AG04450 (cell line): ENCODE data around the gene OAT. TPM values are rescaled to one million over a fixed set of nuclear protein-coding genes. Genes with fewer than 3 reads are reported as not detected.

Source experiments
- CTCF ChIA-PET: fragments of 300-600, 350-600 bp; formaldehyde crosslinking; extraction: SDS; loops from one replicate; lab custom pipeline; 2022; ENCODE audit warnings: antibody characterized with exemption, inconsistent platforms; lab: Charles Lee
- POLR2A ChIA-PET: fragments of 350-600 bp; formaldehyde crosslinking; extraction: SDS; loops from one replicate; lab custom pipeline; 2021; ENCODE audit warnings: antibody characterized with exemption, inconsistent platforms; lab: Yijun Ruan, JAX
- DNase-seq: peaks from one replicate; pipeline ENCODE4 v3.0.0-alpha.2; 2011; ENCODE audit warnings: low read depth, low spot score
- H3K27ac ChIP-seq: one replicate; pipeline ENCODE4 v1.5.1; 2012; ENCODE audit warnings: low read depth, low read length, control low read depth
- H3K27me3 ChIP-seq: one replicate; pipeline ENCODE4 v1.6.0; 2012; ENCODE audit warnings: low read length; ENCODE audit not compliant: control insufficient read depth, insufficient read depth
- H3K4me3 ChIP-seq: 2 replicates; pipeline ENCODE4 v1.5.1; 2011; ENCODE audit warnings: mild to moderate bottlenecking, low read depth, low read length, control low read depth
- H3K9me3 ChIP-seq: 2 replicates; pipeline ENCODE4 v1.5.1; 2012; ENCODE audit warnings: low read length; ENCODE audit not compliant: control insufficient read depth, insufficient read depth
- polyA plus RNA-seq: library from polyadenylated mRNA; depleted of rRNA; stranded (reverse); fragments of >200 nt; gene quantifications from 2 replicates; pipeline ENCODE4 v1.2.3, GENCODE V29; 2011
- TF ChIP-seq, protein P1 (sequence below): IDR thresholded peaks from 2 replicates; pipeline ENCODE4 v1.5.1; 2011; ENCODE audit warnings: low read depth, low read length, control low read depth, inconsistent platforms

OAT gene
- polyA plus RNA-seq, 1 experiment, result 182 TPM

DNA sequence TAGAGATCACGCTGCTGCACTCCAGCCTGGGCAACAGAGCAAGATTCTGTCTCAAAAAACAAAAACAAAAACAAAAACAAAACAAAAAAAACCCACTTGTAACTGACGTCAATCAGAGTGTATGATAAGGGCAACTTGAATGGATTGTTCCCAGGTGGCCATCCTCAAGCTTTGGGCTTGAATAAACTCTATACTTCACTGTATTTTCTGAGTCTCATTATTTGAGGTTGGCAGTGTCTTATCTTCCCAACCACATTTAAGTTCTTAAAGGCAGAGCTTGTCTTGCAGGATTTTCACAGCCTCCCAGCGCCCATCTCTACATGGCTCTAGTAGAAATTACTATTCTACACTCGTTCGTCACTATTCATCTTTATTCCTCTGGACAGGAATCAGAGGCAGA lies 5.1 kb upstream of the OAT start:
- CTCF ChIA-PET, result interaction anchor here (0.7 to 1.5 kb wide), 2 partner anchors 35 to 429 kb away, joined by 3 to 4 read pairs; no protein-coding TSS in a partner anchor
- no peak for DNase-seq
- POLR2A ChIA-PET, result no interaction called here
- H3K9me3 ChIP-seq, result no peaks in the 10 kb centered on the region
- TF ChIP-seq, protein P1, sequence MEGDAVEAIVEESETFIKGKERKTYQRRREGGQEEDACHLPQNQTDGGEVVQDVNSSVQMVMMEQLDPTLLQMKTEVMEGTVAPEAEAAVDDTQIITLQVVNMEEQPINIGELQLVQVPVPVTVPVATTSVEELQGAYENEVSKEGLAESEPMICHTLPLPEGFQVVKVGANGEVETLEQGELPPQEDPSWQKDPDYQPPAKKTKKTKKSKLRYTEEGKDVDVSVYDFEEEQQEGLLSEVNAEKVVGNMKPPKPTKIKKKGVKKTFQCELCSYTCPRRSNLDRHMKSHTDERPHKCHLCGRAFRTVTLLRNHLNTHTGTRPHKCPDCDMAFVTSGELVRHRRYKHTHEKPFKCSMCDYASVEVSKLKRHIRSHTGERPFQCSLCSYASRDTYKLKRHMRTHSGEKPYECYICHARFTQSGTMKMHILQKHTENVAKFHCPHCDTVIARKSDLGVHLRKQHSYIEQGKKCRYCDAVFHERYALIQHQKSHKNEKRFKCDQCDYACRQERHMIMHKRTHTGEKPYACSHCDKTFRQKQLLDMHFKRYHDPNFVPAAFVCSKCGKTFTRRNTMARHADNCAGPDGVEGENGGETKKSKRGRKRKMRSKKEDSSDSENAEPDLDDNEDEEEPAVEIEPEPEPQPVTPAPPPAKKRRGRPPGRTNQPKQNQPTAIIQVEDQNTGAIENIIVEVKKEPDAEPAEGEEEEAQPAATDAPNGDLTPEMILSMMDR, result no peak
- H3K4me3 ChIP-seq, result no peak overlapping the region
- H3K27ac ChIP-seq, result no peak overlapping the region
- H3K27me3 ChIP-seq, result peaks cover 25% of the 10 kb centered on the region

DNA sequence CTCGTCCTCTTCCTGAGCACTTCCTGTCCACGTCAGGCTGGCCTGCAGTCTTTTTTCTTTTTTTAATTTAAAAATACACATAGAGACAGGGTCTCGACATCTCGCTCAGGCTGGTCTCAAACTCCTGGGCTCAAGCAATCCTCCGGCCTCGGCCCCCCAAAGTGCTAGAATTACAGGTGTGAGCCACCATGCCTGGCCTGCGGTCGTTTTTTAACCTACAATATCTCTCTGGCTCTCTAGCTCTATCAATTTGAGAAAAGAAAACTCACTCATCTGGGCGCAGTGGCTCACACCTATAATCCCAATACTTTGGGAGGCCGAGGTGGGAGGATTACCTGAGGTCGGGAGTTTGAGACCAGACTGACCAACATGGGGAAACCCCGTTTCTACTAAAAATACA lies 4.0 kb upstream of the OAT start:
- peaks cover 22% of the 10 kb centered on the region for H3K27me3 ChIP-seq
- no peak overlapping the region for H3K4me3 ChIP-seq
- H3K27ac ChIP-seq, result no peak overlapping the region
- ChIA-PET CTCF (interaction anchor here (1.5 kb wide), 1 partner anchor 428 kb away, joined by 4 read pairs; no protein-coding TSS in a partner anchor), POLR2A (no interaction called here)
- TF ChIP-seq, protein P1, result no peak
- H3K9me3 ChIP-seq, result no peaks in the 10 kb centered on the region
- no peak for DNase-seq

DNA sequence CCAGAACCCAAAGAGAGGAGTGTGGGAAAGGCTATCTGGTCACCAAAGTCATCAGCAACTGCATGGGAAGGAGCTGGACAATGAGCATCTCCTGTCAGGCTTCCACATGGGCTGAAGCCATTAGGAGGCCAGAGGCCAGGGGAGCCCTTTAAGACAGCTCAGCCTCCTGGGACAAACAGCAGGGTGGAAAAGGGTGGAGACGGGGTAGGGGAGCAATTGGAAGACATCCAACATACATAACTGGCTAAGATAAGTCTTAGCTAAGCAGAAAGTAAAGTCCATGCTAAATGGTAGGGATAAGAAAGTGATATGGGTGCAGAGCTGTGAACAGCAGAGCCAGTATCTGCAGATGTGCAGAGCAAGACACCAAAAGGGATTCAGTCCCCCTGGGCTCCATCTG lies 1.5 kb upstream of the OAT start:
- TF ChIP-seq, protein P1, result no peak
- Histone ChIP-seq H3K27ac (no peak overlapping the region), H3K4me3 (no peak overlapping the region), H3K27me3 (peaks cover 16% of the 10 kb centered on the region), H3K9me3 (no peaks in the 10 kb centered on the region)
- POLR2A ChIA-PET, result no interaction called here
- DNase-seq, result no peak
- CTCF ChIA-PET, result no interaction called here

DNA sequence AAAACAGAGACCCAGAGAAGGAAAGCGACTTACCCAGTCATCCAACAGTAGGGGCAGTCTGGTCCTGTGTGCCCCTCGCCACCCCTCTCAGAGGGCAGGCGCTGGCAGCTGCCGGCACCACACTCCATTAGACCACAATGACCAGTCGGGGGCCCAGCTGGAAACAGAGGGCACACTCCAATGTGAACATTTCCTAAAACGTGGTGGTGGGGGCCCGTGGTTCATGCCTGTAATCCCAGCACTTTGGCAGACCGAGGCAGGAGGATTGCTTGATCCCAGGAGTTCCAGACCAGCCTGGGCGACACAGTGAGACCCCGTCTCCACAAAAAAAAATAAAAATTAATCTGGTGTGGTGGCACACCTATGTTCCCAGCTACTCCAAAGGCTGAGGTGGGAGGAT lies 912 bp upstream of the OAT start:
- ChIA-PET POLR2A (interaction anchor here (1.7 kb wide), 1 partner anchor 42 kb away, joined by 7 read pairs; the partner anchor contains the start of gene LHPP), CTCF (interaction anchor here (1.4 kb wide), 1 partner anchor 15 kb away, joined by 5 read pairs; no protein-coding TSS in a partner anchor)
- Histone ChIP-seq H3K9me3 (no peaks in the 10 kb centered on the region), H3K27ac (no peak overlapping the region), H3K27me3 (peaks cover 14% of the 10 kb centered on the region), H3K4me3 (no peak overlapping the region)
- TF ChIP-seq, protein P1, result no peak
- DNase-seq, result no peak

DNA sequence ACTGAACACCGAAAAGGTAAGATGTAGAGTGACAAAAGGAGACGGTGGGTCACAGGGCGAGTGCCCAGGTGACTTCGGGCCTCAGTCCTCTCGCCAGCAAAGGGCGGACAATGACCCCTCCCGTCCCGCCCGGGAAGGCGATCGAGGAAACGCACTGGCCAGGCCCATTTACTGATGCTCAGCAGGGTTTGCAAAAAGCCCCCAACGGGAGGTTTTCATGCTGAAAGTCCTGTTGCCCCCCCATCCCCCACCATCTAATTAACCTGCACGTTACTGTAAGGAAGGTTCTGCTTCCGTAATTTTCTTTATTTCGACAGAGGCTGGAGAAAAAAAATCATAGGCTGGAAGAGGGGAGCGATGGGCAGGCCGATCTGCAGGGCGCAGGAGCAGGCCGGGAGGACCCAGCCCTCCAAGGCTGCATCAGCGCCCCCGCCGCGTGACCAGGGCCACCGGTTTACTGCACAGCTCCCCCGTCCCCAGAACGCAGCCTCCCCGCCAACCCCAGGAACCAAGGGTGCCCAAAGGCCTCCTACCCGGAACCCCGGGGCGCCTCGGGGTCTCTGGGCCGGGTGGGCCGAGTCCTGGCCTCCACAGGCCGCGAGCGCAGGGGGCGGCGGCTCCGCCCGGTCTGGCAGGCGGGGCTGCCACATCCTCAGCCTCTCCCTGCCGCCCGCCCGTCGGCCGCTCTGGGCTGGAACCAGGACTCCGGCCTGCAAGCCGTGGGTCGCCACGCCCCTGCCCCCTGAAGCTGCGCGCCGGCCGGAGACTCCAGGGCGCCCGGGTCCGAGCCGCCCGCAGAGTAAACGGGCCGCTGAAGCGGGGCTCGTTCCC lies 613 bp downstream of the OAT start:
- Histone ChIP-seq H3K4me3 (peak overlapping the region; percentile 70), H3K27me3 (peaks cover 11% of the 10 kb centered on the region), H3K9me3 (no peaks in the 10 kb centered on the region), H3K27ac (peak overlapping the region; percentile 77)
- DNase-seq, result no peak
- TF ChIP-seq, protein P1, result peak; percentile 8; the same call in 1 of the 2 replicates
- ChIA-PET POLR2A (interaction anchor here (1.0 to 1.7 kb wide), 2 partner anchors 44 to 262 kb away, joined by 3 to 7 read pairs; partner anchors contain the start of gene LHPP), CTCF (interaction anchor here (0.7 to 6.3 kb wide), 5 partner anchors 11 to 28 kb away, joined by 3 to 78 read pairs (median 5); no protein-coding TSS in a partner anchor)
